M059J (cell line): ENCODE results near the gene B3GAT1. TPM values are rescaled to one million over a fixed set of nuclear protein-coding genes. Genes with fewer than 3 reads are reported as not detected.
"Not testable (repeated sequence)": the region's sequence is repeated elsewhere in the genome, so short reads cannot be mapped to it uniquely, and the experiment has no call there.

ENCODE experiments used
- DNase-seq: peaks from one replicate; pipeline ENCODE4 v3.0.0-alpha.2; 2012; ENCODE audit warnings: low read depth
- total RNA-seq: library from RNA; depleted of rRNA; stranded (reverse); fragments of >200 nt; shearing (Covaris generic); gene quantifications from 2 replicates; pipeline ENCODE4 v1.2.3, GENCODE V29; 2014; rRNA removed

B3GAT1 gene, protein sequence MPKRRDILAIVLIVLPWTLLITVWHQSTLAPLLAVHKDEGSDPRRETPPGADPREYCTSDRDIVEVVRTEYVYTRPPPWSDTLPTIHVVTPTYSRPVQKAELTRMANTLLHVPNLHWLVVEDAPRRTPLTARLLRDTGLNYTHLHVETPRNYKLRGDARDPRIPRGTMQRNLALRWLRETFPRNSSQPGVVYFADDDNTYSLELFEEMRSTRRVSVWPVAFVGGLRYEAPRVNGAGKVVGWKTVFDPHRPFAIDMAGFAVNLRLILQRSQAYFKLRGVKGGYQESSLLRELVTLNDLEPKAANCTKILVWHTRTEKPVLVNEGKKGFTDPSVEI
- not detected in 2 replicates for total RNA-seq

DNA sequence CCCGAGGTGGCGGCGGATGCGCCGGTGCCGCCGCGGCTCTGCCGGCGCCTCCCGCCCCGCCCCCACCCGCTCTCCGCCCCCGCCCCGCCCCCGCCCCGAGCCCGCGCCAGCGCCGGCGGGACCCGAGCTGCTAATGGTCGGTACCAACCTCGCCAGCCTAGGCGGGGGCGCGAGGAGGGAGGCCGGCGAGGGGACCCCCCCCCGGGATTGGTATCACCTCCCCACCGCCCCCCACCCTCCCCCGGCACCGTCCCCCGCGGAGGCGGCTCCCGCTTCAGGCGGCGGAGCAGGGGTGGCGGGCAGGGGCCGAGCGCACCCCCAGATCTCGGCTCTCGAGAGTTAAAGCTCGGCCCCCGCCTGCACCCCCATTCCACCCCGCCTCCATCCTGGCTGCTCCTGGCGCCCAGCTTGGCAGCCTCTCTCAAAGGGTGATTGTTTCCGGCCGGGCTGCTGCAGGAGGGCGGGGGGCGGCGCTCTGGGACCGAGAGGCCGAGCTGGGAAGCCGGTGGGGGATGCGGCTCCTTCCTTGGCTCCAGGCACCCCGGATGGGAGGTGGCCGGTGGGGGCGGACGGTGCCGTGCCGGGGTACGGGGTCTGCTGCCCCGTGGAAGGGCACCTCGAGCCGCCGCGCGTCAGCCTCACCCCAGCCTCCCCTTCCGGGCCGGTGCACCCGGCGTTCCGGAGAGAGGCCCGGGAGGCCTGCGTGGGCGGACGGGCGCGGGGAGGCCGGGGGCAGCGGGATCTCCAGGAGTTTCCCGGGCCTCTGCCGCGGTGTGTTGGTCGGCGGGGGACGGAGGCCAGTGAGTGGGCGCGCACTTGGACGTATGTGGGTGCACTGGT lies at the start of gene B3GAT1:
Gene B3GAT1, minus strand, starts transcription at position 40 of the 840 bp plus-strand sequence. CDS start 24,583 bp downstream, outside the sequence.
- no peak for DNase-seq

DNA sequence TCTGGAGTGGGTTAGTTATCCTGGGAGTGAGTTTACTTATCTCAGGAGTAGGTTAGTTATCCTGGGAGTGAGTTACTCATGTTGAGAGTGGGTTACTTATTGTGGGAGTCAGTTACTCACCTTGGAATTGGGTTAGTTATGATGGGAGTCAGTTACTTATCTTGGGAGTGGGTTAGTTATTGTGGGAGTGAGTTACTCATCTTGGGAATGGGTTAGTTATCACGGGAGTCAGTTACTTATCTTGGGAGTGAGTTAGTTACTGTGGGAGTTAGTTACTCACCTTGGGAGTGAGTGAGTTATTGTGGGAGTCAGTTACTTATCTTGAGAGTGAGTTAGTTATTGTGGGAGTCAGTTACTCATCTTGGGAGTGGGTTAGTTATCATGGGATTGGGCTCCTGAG lies 49.6 kb upstream of the B3GAT1 start:
- no peak for DNase-seq

DNA sequence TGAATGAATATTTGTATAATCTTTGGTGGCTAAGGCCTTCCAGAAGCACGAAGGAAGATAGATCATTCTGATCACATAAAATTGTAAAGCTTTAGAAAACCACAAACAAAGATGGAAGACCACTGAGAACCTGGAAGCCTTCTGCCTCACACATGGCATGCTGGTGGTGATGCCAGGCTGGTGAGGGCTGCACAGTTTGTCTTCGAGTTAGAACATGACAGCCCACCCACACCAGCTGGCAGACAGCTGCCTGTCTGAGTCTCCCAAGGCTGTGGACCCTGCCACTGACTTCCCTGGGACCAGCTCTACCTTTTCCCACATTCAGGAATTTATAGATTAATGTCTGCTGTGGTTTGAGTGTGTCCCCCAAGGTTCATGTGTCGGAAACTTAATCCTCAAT lies 48.8 kb upstream of the B3GAT1 start:
- no peak for DNase-seq

DNA sequence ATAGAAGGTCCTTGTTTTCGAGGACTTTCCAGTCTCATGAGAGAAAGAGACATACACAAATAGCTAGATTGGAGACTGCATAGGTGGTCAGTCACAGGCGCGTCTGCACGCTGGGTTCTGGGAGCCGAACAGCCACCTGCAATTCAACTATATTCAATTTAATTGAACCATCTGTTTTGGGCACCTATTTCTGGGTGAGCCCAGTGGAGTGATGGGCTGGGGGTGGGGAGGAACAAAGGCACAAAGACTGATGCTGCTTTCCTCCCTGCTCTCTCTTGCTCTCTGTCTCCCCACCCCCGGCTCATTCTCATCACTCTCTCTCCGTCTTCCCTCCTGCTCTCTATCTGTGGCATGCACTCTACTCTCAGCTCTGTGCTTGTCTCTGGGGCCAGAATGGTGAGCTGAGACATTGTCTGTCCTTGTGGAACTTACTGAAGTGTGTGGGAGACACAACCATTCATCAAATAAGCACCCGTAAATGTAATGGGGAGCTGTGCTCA lies 48.1 kb upstream of the B3GAT1 start:
- no peak for DNase-seq

DNA sequence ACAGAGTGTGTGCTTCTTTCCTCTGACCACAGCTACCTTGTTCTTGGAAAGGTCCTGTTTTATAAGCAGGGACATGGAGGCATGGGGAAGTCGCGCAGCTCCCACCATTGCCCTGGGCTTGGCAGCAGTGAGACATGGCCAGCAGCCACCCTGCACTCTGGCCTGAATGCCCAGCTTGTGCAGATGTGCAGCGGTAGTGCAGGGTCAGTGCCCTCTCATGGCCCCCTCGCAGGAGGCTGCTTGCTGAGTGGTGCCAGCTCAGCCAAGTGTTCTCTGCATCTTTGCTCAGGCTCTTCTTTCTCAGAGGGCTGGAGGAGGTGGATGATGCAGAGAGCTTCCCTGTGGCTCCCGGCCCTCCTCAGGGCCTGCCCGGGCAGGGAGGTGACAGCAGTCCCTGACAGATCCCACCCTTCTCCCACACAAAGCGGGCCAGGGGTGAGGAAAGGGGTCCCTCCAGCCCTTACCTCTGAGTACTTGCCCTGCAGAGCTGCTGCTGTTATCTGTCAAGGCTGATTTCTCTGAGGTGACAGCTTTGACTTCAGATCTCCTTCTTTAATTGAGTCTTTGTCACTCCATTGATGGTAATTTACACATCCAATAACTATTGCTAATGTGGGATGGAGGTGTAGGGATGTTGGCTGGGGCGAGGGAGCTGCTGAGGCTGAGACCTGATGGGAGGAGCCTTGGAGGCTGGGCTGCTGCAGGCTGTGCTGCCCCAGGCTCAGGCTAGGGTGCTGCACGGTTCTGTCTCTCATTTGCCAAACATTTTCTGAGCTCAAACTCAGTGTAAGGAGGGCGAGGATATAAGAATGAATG lies 47.4 kb upstream of the B3GAT1 start:
- DNase-seq: no peak

DNA sequence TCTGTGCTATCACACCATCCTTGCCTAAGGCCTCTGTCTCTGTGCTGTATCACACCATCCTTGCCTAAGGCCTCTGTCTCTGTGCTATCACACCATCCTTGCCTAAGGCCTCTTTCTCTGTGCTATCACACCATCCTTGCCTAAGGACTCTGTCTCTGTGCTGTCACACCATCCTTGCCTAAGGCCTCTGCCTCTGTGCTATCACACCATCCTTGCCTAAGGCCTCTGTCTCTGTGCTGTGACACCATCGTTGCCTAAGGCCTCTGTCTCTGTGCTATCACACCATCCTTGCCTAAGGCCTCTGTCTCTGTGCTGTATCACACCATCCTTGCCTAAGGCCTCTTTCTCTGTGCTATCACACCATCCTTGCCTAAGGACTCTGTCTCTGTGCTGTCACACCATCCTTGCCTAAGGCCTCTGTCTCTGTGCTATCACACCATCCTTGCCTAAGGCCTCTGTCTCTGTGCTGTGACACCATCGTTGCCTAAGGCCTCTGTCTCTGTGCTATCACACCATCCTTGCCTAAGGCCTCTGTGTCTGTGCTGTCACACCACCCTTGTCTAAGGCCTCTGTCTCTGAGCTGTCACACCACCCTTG lies 45.5 kb upstream of the B3GAT1 start:
- DNase-seq: not testable (repeated sequence)

DNA sequence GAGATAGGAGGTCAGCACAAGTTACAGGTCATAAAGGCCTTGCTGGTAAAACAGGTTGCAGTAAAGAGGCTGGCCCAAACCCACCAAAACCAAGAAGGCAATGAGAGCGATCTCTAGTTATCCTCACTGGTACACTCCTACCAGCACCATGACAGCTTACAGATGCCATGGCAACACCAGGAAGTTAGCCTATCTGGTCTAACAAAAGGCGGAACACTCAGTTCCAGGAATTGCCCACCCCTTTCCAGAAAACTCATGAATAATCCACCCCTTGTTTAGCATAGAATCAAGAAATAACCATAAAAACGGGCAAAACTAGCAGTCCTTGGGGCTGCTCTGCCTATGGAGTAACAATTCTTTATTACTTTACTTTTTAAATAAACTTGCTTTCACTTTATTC lies 43.5 kb upstream of the B3GAT1 start:
- no peak for DNase-seq

DNA sequence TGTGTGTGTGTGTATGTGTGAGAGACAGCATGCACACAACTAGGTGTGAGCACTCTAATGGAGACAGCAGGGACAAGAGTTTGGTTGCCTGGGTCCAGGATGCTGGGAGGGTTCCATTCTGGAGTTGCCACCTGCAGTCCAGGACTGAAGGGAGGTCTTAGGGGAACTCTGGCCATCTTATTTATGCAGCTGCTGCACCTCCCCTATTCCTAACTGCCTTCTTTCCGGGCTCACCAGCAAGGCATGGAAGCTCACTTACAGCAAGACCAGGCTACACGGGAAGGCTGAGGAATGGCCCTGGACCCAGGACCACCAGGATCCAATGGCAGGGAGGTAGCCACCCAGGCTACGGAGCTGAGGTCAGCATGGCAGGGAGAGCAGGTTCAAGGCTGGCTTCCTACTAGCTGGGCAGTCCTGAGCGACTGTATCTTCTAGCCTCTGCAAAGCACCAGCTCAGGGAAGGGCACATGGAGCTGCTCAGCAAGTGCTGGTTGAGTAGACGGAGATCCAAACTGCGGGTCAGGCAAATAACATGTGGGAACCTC lies 42.2 kb upstream of the B3GAT1 start:
- DNase-seq: no peak

DNA sequence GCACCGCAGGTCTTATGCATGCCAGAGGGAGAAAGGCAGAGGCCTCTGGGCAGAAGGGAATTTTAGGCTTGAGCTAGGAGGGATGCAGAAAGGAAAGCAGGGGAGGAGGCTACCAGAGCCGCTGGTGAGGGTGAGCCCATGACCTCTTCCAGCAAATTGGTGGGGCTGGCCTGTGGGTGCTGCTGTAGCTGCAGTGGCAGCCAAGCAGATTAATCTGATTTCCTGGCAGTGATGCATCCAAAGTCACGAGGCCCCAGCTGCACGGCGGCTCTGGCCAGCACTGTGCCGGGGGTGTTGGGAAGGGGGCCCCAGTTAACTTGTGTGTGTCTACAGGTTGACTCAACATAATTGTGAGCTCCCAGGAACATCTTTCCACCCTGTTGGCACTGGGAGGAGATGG lies 41.4 kb upstream of the B3GAT1 start:
- no peak for DNase-seq

DNA sequence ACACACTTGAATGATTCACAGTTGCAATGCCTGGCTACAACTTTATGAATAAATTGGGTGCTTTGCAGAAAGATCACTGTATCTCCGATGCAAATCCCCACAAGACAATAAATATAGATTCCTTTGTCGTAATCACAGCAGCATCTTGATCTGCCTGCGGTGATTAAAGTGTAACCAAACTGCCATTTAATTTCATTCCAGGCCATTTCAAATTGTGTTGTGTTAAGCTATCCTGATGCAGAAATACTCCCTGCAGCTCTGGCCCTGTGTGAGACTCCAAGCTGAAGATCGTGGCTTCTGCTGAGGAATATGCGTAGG lies 40.8 kb upstream of the B3GAT1 start:
- DNase-seq: no peak

DNA sequence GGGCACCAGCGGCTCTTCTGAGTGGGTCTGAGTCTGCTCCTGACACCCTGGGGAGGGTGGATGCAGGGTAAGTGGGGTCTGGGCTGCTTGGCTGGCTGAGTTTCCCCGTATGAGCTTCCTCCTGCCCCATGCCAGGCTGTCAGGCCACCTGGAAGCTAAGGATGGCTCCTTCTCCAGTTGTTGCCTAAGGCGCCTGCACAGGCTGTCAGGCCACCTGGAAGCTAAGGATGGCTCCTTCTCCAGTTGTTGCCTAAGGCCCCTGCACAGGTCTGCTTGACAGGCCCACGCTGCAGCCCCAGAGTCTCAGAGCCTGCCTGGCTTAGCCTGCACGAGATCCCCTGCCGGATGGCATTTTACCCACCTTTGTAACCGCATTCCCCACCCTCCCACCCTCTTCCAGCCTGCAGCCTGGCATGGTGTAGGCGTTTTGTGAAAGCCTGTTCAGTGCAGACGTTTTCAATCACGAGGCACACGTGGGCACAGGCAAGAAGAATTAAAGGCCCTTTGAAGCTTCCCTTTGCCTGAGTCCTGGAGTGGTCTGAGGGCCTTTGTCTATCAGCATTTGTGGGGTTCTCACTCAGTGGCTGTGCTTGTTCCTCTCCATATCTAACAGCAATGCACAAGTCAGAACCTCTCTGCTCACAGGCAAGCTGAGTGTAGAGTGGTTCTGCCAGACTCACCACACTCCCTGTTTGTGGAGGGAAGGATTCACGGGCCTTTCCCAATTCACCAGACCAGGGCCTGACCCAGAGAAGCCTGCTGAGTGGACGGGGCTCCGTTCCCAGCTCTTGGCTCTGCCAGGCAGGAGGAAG lies 40.2 kb upstream of the B3GAT1 start:
- no peak for DNase-seq

DNA sequence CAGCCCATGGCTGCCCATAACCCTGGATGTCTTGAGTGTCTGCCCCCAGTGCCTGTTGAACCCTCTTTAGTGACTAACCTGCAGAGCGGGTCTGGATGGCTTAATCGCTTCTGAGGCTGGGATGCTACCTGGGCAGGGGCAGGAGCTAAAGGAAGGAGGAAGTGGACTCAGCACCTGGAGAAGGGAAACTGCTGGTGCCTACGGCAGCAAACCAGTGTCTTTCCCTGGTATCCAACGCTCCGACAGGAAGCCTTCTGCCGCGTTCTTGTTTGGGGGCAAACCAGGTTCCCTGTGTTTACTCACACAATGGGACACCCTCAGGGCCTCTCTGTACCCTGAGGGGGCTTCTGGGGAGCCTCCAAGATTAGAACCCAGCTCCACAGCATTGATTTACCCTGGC lies 38.1 kb upstream of the B3GAT1 start:
- no peak for DNase-seq

DNA sequence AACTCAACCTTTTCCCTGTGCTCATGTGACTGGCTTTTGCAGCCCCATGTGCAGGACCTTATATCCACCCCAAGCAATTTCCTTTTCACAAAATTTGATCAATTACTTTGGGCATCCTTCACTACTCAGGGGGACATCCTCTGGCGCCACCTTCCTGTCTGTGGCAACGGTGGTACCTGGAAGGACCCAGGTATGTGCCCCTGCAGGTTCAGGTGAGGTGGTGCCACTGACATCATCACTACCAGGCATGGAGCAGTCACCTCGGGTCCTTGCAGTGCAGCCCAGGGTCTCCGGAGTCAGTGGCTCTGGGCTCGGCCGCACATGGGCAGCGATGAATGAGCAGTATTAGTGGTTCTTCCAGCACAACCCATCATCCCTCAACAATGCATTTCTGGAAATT lies 37.7 kb upstream of the B3GAT1 start:
- DNase-seq: no peak

DNA sequence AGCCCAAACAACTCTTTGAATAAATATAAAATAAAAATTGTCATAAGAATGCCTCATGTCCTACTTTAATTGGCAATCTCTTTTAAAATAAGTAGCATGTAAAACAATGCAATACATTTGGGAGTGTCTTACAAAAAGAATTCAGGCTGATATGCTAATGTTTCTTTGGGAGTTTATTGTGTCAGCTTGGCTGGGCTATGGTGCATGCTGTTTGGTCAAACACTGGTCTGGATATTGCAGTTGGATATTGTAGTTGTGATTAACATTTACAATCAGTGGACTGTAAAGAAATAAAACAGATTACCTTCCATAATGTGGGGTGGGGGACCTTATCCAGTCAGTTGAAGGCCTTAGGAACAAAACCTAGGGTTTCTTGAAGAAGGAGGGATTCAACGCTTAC lies 37.0 kb upstream of the B3GAT1 start:
- DNase-seq: no peak

DNA sequence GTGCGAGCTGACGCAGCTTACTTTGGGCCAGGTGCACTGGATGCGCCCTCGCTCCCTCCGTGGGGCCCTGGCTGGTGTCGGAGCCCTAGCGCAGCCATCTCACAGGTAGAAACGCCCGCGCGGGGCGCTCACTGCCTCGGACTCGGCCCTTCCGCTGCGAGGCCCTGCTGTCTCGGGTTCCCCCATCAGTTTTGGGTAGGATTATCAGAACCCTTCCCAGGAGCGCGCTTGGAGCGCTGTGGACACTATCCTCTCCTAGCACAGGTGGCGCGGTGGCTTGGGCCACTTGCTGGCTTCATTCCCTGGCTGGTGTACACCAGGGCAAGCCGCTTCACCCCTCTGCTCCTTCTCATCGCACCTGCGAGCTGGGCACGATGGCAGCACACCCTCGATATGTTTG lies 35.7 kb upstream of the B3GAT1 start:
- no peak for DNase-seq

DNA sequence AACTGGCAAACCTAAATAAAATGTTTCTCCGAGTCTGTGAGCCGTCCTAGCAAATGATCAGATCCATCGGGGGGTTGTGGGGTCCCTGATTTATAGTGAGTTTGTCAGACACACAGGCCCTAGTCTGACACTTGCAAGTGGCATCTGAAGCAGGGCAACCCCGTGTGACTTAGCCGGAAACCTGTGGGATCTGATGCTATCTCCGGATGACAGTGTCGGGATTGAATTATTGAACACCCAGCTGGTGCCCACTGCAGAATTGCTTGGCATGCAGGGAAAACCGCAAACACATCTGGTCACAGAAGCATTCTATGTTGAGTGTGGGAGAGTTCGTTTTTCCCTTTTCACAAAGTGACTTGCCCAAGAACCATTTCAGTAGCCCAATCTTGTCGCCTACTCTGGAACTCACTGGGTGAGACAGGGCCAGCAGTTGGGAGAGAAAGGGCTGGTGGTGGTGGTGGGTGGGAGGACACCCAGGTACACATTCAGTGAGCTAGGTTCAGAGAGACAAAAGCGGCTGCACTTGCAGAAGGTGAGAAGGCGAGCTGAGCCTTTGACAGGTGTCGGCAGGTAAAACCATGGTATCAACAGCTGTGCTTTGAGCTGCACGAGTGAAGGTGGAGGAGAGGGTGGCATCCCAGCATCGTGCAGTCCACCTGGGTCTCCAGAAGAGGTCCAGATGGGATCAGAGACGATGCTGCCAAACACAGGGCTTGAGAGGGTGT lies 33.7 kb upstream of the B3GAT1 start:
- no peak for DNase-seq

DNA sequence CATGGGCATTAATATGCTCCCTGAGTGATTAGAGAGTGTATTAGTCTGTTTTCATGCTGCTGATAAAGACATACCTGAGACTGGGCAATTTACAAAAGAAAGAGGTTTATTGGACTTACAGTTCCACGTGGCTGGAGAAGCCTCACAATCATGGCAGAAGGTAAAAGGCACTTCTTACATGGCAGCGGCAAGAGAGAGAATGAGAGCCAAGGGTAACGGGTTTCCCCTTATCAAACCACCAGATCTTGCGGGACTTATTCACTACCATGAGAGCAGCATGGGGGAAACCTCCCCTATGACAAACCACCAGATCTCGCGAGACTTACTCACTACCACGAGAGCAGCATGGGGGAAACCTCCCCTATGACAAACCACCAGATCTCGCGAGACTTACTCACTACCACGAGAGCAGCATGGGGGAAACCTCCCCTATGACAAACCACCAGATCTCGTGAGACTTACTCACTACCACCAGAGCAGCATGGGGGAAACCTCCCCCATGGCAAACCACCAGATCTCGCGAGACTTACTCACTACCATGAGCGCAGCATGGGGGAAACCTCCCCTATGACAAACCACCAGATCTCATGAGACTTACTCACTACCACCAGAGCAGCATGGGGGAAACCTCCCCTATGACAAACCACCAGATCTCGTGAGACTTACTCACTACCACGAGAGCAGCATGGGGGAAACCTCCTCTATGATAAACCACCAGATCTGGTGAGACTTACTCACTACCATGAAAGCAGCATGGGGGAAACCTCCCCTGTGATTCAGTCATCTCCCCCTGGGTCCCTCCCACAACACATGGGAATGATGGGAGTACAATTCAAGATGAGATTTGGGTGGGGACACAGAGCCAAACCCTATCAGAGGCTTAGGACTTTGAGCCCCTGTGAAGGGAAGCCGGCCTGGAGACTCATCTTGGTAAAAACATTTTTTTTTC lies 32.4 kb upstream of the B3GAT1 start:
- DNase-seq: peak; percentile 4

DNA sequence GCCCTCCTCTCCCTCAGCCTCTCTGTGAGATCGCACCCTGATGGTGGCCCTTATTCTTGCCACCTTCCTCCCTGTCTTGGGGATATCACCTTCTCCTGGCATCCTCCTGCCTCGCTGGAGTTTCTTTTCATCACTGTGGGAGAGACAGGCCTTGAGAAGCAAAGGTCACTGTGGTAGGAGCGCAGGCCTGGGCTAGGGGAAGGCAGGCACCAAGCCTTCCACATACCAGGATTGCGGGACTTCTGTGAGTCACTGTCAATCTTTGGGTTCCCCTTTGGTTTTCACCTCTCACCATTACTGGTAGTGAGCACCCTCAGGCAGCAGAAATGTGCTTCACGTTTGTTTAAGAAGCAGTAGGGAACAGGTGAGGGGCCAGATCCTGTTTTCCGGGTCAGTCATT lies 31.2 kb upstream of the B3GAT1 start:
- no peak for DNase-seq

DNA sequence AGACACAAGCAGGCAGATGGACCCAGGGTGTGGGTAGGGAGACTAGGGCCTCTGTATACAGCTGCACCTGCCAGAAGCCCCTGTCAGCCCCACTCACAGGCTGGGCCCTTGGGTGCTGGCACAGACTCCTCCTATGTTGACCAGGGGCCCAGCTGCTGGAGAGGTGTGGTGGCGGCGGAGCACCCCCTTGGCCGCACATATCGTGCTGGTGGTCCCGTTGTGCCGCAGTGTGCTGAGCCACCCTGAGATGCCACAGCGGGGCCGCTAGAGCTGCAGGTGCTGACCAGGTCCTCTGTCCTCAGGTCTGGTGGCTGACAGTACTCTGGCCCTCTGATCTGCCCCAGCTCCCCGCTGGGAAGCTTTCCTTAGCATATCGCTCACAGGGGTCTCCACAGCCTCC lies 30.2 kb upstream of the B3GAT1 start:
- no peak for DNase-seq
